Urinary bladder (tissue), 4 donors: Measurements from ENCODE around the gene HHAT. TPM values are rescaled to one million over a fixed set of nuclear protein-coding genes. Genes with fewer than 3 reads are reported as not detected.
"Not testable (repeated sequence)": the region's sequence is repeated elsewhere in the genome, so short reads cannot be mapped to it uniquely, and the experiment has no call there.

Source experiments
- DNase-seq: peaks from one replicate; pipeline ENCODE4 v3.0.0-alpha.2; 2015; ENCODE audit errors: extremely low spot score
- H3K27ac ChIP-seq: one replicate; pipeline ENCODE4 v1.5.1; 2013; ENCODE audit warnings: low read depth, mild to moderate bottlenecking, moderate library complexity
- H3K36me3 ChIP-seq: one replicate; pipeline ENCODE4 v1.6.1; 2013; ENCODE audit warnings: mild to moderate bottlenecking, moderate library complexity; ENCODE audit not compliant: insufficient read depth
- H3K4me1 ChIP-seq: one replicate; pipeline ENCODE4 v1.6.1; 2013; ENCODE audit warnings: mild to moderate bottlenecking, moderate library complexity; ENCODE audit not compliant: insufficient read depth
- H3K4me3 ChIP-seq: one replicate; pipeline ENCODE4 v1.5.1; 2013; ENCODE audit warnings: low read depth, low read length
- WGBS: extraction: QIAGEN DNeasy Blood & Tissue Kit; methylation state at CpG from one replicate; pipeline ENCODE4 v1.1.7; 2013; 5-methylcytosine and 5-hydroxymethylcytosine counted together
- polyA plus RNA-seq: library from polyadenylated mRNA; stranded (reverse); fragments of 200-250 nt; gene quantifications from one replicate; pipeline ENCODE4 v1.2.3, GENCODE V29; 2013
- total RNA-seq: library from RNA; depleted of rRNA; stranded (reverse); fragments of >200 nt; gene quantifications from one replicate; pipeline ENCODE4 v1.2.3, GENCODE V29; 2014
- donor health status: healthy with polysubstance abuse.
- donor health status: healthy.

Gene HHAT
- total and polyA plus RNA-seq, 2 donors = 3.3 to 10.8 TPM

DNA sequence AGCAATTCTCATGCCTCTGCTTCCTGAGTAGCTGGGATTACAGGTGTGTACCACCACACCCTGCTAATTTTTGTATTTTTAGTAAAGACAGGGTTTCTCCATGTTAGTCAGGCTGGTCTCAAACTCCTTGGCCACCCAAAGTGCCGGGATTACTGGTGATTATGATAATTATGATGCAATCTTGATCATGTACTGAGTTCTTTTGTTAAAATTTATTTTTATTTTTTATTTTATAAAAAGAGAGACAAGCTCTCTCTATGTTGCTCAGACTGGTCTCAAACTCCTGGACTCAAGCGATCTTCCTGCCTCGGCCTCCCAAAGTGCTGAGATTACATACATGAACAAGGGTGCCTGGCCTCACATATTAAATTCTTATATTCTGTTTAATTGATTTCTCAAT is 25.6 kb downstream of the HHAT start:
- over 99% methylated on average over 3 of the region's 3 CpGs for WGBS
- H3K4me1 ChIP-seq, DNase-seq, H3K27ac ChIP-seq, H3K36me3 ChIP-seq, H3K4me3 ChIP-seq: not testable (repeated sequence)

DNA sequence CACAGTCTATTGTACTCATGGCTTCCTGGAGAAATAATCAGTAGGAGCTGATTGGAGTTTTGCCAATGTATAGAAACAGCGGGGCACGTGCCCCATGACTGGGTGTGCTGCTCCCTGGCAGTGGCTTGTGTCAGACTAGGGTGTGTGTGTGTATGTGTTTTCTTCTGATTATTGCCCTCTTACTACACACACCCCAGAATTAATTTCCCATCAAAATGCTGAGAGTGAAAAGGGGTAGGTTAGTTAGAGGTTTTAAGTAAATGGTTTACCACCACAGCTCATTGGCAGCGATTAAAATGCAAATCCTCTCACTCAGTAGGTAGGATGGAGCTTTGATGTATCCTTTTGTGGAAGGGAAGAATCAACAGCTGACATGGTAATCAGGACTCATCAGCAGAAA is 29.9 kb downstream of the HHAT start:
- Histone ChIP-seq H3K27ac (no peak overlapping the region), H3K36me3 (no peaks in the 10 kb centered on the region), H3K4me3 (no peak overlapping the region), H3K4me1 (no peaks in the 10 kb centered on the region)
- DNase-seq = no peak
- WGBS = 49% methylated on average over 3 of the region's 3 CpGs

DNA sequence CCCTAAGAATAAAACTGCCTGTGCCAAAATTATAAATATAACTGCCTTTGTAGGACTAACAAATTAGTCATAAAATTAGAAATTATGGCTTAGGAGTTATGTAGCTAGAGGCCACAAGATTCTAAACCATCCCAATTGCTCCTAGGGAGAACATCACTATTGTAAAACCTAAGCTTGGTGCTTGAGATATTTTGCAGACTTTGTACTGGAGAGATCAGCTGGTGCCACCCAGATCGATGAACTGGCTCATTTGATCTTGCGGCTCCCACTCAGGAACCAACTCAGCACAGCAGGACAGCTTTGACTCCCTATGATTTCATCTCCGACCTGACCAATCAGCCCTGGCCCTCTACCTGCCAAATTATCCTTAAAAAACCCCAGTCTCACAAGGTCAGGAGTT is 30.6 kb downstream of the HHAT start:
- no peak overlapping the region for H3K27ac ChIP-seq
- 93% methylated on average over 3 of the region's 3 CpGs for whole genome bisulfite sequencing
- no peaks in the 10 kb centered on the region for H3K36me3 ChIP-seq
- no peak for DNase-seq
- no peak overlapping the region for H3K4me3 ChIP-seq
- no peaks in the 10 kb centered on the region for H3K4me1 ChIP-seq

DNA sequence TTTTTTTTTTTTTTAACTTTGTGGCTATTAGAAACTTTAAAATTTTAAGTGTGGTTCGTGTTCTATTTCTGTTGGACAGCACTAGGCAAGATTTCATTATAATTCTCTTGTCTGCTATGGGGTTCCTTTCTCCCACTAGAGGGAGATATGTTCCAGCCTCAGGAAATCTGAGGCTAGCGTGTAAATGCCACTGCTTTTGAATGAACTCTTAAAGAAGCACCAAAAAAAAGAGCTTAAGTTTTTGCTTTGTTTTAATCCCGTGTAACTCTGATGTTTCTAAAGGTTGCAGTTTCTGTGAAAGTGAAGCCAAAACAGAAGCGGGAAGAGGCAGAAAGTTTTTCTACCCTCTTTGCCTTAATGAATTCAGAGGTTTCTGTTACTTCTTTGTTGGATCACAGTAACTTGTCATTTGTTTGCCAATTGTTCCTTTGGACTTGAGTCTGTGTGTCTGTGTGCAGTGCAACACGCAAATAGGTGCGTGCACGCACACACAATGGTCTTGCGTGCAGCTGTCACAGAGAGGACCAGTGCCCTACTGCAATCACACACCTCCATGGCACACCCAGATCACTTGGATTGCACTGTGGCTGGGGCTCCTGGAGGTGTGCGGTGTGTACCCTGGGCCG is 32.3 kb downstream of the HHAT start:
- no peaks in the 10 kb centered on the region for H3K36me3 ChIP-seq
- H3K4me1 ChIP-seq = no peaks in the 10 kb centered on the region
- DNase-seq = no peak
- no peak overlapping the region for H3K27ac ChIP-seq
- whole genome bisulfite sequencing = 51% methylated on average over 10 of the region's 10 CpGs
- no peak overlapping the region for H3K4me3 ChIP-seq

DNA sequence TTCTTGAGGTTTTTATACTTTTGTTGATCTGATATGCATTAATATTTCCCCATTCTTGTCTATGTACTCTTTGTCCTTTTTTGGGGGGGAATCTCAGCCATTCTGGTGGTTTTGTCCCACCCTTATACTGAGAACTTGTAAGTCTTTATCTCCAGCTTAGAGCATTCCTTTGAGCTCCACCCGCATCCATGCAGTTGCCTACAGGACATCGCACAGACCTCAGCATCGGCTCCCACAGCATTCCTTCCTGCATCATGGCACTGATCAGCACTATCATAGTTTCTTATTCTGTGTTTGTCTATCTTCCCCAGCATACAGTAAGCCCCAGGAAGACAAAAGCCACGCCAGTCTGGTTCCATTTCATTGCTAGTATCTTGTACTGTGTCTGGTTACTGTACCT is 33.0 kb downstream of the HHAT start:
- DNase-seq = no peak
- no peaks in the 10 kb centered on the region for H3K36me3 ChIP-seq

DNA sequence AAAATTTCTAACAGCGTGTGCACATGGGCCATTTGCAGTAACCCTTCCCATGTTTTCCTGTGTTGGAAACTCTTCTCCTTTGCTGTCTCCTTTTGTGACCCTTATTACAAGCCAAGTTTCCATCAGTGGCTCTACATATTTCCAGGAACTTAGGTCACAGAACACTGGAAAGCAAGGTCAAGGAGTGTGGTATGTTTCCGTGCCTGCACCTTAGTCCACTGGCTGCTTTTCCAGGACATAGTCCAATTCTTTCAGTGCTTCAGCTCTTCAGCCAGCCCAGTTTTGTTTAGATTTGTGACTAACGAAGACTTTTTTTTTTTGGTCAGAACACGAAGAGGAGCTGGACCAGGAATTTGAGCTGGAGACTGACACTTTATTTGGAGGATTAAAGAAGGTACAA is 33.8 kb downstream of the HHAT start:
- no peak overlapping the region for H3K4me3 ChIP-seq
- 21% methylated on average over 4 of the region's 4 CpGs for WGBS
- no peaks in the 10 kb centered on the region for H3K36me3 ChIP-seq
- H3K4me1 ChIP-seq = no peaks in the 10 kb centered on the region
- no peak for DNase-seq
- no peak overlapping the region for H3K27ac ChIP-seq

More for the DNA sequence above, 33.0 kb downstream of the HHAT start:
- H3K4me3 ChIP-seq = no peak overlapping the region
- H3K27ac ChIP-seq = no peak overlapping the region
- no peaks in the 10 kb centered on the region for H3K4me1 ChIP-seq
- WGBS = 76% methylated on average over 4 of the region's 4 CpGs

DNA sequence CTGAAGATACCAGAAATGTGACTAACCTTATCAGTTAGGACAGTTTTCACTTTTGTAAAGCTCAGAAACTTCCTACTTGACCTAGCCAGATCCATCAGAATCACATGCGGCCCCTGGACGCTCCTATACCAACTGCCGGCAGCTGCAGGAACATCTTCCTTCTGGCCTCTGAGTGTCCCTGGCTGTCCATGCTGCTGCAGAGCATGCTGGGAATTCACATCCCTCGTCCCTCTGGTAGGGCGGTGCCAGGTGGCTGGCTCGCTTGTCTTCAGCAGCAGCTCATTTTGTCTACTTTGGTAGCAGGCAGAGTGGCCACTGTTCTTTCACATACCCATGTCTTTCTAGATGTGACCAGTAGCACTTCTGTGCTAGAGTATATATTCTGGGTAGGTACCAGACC is 34.4 kb downstream of the HHAT start:
- no peak overlapping the region for H3K4me3 ChIP-seq
- DNase-seq = no peak
- H3K36me3 ChIP-seq = no peaks in the 10 kb centered on the region
- 55% methylated on average over 6 of the region's 6 CpGs for WGBS
- no peak overlapping the region for H3K27ac ChIP-seq
- H3K4me1 ChIP-seq = no peaks in the 10 kb centered on the region

DNA sequence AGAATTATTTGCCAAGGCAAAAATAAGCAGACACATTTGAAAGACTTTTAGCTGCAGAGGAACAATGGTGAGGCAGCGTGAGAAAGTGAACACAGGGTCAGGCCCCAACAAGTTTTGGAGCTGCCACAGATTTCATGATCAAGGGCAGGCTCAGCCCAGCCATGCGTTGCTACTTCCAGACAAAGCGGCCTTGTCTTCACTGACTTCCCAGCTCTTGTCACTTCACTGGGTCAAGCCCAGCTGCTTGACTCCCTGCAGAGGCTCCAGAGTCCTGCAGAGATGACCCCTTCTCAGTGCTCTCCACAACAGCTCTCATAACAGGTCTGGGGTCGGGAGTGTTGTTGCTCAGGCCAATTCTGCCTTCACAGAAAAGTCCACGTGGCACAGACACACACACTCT is 35.8 kb downstream of the HHAT start:
- DNase-seq = no peak
- no peak overlapping the region for H3K27ac ChIP-seq
- H3K36me3 ChIP-seq = no peaks in the 10 kb centered on the region
- no peak overlapping the region for H3K4me3 ChIP-seq
- H3K4me1 ChIP-seq = no peaks in the 10 kb centered on the region
- 80% methylated on average over 5 of the region's 5 CpGs for WGBS

DNA sequence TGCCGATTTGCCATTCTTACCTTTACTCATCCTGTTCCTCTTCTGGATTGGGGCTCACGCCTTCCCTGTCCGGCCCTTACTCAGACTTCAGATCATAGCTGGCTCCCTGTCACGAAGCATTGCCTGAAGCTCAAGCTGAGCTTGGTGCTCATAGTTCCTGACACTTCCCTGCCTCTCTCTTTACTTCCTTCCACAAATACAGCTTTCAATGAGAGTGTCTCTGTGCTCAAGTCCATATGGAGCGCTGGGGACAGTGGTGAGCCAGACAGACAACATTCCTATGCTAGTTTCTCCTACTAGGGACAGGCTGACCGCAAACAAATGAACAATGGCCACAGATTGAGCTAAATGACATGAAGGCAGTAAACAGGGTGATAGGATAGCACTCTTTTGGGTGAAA is 38.1 kb downstream of the HHAT start:
- Histone ChIP-seq H3K27ac (no peak overlapping the region), H3K36me3 (no peaks in the 10 kb centered on the region), H3K4me1 (no peaks in the 10 kb centered on the region), H3K4me3 (no peak overlapping the region)
- WGBS = 87% methylated on average over 6 of the region's 6 CpGs
- no peak for DNase-seq

DNA sequence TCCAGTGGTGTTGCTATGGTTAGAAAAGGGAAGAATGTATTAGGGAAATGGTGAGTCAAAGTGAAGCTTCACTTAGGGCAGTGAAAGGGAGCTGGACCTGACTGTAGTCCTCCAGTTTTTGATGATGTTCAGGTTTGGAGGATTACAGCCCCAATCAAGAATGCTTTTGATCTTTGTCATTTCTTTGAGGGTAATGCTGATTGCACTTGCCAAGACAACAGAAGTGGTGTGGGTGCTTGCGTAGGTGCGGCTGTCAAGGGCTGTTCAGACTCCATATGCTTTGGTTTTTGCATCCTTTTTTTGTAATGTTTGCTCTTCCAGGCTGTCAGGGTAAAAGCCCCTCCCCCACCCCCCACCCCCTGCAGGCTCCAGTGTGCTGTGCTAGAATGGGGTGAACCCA is 38.9 kb downstream of the HHAT start:
- no peak for DNase-seq
- WGBS = 98% methylated on average over 2 of the region's 2 CpGs
- Histone ChIP-seq H3K4me1 (no peaks in the 10 kb centered on the region), H3K27ac (no peak overlapping the region), H3K4me3 (no peak overlapping the region), H3K36me3 (no peaks in the 10 kb centered on the region)

DNA sequence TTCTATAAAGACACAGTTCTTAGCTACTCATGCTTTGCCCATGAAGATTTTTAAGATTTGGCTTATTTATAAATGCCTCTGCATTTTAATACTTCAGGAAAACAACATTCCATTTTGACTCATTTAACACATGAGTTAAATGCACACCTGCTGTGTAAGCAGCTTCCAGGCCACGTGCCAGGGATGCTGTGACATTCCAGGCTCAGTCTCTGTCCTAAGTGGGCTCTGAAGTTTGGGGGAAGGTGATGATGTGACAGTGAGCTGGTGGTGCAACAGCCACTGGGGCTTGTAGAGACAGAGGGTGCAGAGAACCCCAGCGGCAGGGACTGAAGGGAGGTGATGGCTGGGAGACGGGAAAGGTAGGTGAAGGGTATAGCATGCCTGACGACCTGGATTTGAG is 40.7 kb downstream of the HHAT start:
- Histone ChIP-seq H3K27ac (no peak overlapping the region), H3K4me1 (peaks cover 1% of the 10 kb centered on the region), H3K4me3 (no peak overlapping the region), H3K36me3 (no peaks in the 10 kb centered on the region)
- no peak for DNase-seq
- WGBS = 74% methylated on average over 4 of the region's 4 CpGs

DNA sequence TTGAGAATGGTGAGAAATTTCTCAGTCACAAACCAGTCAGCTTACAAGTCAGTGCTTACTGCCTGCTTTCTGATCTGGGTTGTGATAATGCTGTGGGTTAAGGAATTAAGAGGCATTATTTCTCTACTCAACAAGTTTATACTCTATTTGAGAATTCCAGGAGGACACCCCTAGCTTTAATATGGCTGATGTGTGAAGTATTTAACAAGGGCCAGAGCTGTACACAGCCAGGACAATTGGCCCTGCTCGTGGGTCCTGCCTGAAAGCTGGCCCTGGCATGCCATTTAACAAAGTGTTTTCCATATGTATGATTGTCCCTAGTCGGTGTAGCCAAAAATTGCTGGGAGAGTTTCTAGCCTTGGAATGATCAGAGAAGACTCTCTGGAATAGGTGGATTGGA is 43.2 kb downstream of the HHAT start:
- no peak overlapping the region for H3K4me3 ChIP-seq
- WGBS = 71% methylated on average over 2 of the region's 2 CpGs
- no peak for DNase-seq
- H3K36me3 ChIP-seq = no peaks in the 10 kb centered on the region
- no peak overlapping the region for H3K27ac ChIP-seq
- peaks cover 1% of the 10 kb centered on the region for H3K4me1 ChIP-seq

DNA sequence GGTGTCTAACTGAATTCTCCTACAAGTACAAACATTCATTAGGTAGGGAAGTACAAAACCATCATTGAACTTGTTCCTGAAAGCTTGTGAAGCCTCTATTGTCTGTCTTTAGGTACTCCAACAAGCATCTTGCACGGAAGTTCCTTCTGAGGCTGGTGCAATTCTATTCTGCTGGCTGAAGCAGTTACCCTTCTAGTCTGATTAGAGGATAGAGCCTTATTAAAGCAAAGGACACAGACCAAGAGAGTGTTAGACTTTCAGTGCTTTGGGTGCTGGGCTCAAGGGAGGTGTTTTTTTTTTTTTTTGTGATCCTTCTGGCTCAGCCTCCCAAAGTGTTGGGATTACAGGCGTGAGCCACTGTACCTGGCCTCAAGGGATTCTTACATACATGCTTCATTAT is 43.8 kb downstream of the HHAT start:
- Histone ChIP-seq H3K36me3 (no peaks in the 10 kb centered on the region), H3K4me1 (peaks cover 1% of the 10 kb centered on the region), H3K4me3 (no peak overlapping the region), H3K27ac (no peak overlapping the region)
- no peak for DNase-seq
- WGBS = 96% methylated on average over 2 of the region's 2 CpGs

DNA sequence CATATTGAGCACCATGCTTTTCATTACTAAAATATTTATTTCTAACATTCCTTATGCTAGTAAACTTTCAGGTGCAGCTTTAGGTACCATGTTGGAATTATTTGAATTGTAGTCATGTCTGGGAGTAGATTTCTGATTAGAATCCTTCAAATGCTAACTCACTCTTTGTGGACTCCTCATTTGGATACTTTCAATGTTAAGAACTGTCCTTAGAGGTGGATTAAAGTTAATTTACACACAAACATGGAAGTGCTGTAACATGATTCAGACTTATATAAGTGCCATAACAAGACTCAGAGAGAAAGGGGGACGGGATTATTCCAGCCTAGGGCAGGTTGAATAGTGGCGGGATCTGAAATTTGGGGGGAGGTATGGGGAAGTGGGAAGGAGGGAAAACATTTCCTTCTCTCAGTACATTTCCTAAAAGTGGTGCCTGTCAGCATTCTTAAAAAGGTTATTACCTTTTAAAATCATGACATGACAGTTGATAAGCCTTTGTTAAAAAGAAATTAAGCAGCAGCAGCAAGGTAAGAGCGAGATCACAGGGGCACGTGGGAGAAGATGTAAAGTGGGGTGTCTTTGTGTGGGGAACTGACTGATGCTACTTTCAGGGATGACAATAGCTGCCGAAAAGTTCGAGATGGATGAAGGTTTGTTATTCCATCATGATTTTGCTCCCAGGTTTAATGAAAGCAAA is 44.4 kb downstream of the HHAT start:
- no peak for DNase-seq
- Histone ChIP-seq H3K4me1 (peaks cover 1% of the 10 kb centered on the region), H3K27ac (no peak overlapping the region), H3K36me3 (no peaks in the 10 kb centered on the region), H3K4me3 (no peak overlapping the region)
- WGBS = 80% methylated on average over 6 of the region's 6 CpGs

DNA sequence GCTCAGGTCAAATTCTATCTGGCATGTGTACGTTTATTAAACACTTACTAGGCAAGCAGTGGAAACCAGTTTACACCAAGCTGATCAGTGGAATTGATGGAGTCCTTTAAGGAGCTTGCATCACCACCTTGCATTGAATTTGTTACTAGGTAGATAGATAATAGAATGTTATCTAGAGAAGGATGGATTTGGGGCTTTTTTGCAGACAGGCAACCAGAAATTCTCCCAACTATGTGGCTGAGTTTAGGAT is 44.9 kb downstream of the HHAT start:
- WGBS = 79% methylated on average over 1 of the region's 1 CpG
- Histone ChIP-seq H3K4me1 (peaks cover 1% of the 10 kb centered on the region), H3K36me3 (no peaks in the 10 kb centered on the region), H3K27ac (no peak overlapping the region), H3K4me3 (no peak overlapping the region)
- DNase-seq = no peak
